OCI-LY7 (cell line): ENCODE measurements around the gene EIF4G1. TPM values are rescaled to one million over a fixed set of nuclear protein-coding genes. Genes with fewer than 3 reads are reported as not detected.

Source experiments
- BruUV-seq: library from RNA; stranded (reverse); fragments of 400-500 nt; replicated peaks from 2 replicates; lab custom pipeline; 2021; lab: Mats Ljungman, UMichigan
- CTCF ChIA-PET: fragments of 300-600 bp; sonication (Branson Sonifier 250); formaldehyde crosslinking; loops from one replicate; lab custom pipeline; 2022; ENCODE audit warnings: antibody characterized with exemption; ENCODE audit not compliant: unreplicated experiment; lab: Charles Lee
- POLR2A ChIA-PET: fragments of 300-600 bp; sonication (Branson Sonifier 250); formaldehyde crosslinking; loops from one replicate; lab custom pipeline; 2022; ENCODE audit warnings: antibody characterized with exemption; lab: Charles Lee
- DNase-seq: peaks from one replicate; pipeline ENCODE4 v3.0.0-alpha.2; 2015; ENCODE audit warnings: low spot score
- H2AFZ ChIP-seq: fragments of 200-600 bp; sonication (generic), shearing (Covaris generic); 2 replicates; pipeline ENCODE4 v1.6.1; 2014; ENCODE audit warnings: mild to moderate bottlenecking, antibody characterized with exemption, low read length, moderate library complexity
- H3K27ac ChIP-seq: fragments of 200-600 bp; sonication (generic); 2 replicates; pipeline ENCODE4 v1.5.1; 2014; ENCODE audit warnings: mixed run types, low read depth, mild to moderate bottlenecking, moderate library complexity, low read length, inconsistent platforms; ENCODE audit not compliant: poor library complexity, severe bottlenecking
- H3K36me3 ChIP-seq: fragments of 200-600 bp; sonication (generic); 2 replicates; pipeline ENCODE4 v1.6.1; 2014; ENCODE audit warnings: mild to moderate bottlenecking, antibody characterized with exemption, low read length, moderate library complexity, mixed read lengths; ENCODE audit not compliant: insufficient read depth
- H3K4me1 ChIP-seq: fragments of 200-600 bp; sonication (generic); 2 replicates; pipeline ENCODE4 v1.5.1; 2014; ENCODE audit warnings: mild to moderate bottlenecking, low read length; ENCODE audit not compliant: insufficient read depth, poor library complexity, severe bottlenecking
- H3K4me2 ChIP-seq: fragments of 200-600 bp; sonication (generic); 2 replicates; pipeline ENCODE4 v1.6.1; 2014; ENCODE audit warnings: mild to moderate bottlenecking, low read length
- H3K4me3 ChIP-seq: fragments of 200-600 bp; sonication (generic); 2 replicates; pipeline ENCODE4 v1.5.1; 2014; ENCODE audit warnings: mild to moderate bottlenecking, low read depth, low read length; ENCODE audit not compliant: poor library complexity, severe bottlenecking
- H3K79me2 ChIP-seq: fragments of 200-600 bp; sonication (generic); 2 replicates; pipeline ENCODE4 v1.6.1; 2016; ENCODE audit warnings: low read depth, mild to moderate bottlenecking, low read length, moderate library complexity, mixed read lengths; ENCODE audit not compliant: insufficient read depth
- H3K9me2 ChIP-seq: fragments of 200-600 bp; sonication (generic); 2 replicates; pipeline ENCODE4 v1.6.1; 2016; ENCODE audit warnings: mild to moderate bottlenecking, low read length, mixed read lengths; ENCODE audit not compliant: insufficient read depth
- H3K9me3 ChIP-seq: fragments of 200-600 bp; sonication (generic); 2 replicates; pipeline ENCODE4 v1.6.1; 2014; ENCODE audit warnings: mild to moderate bottlenecking, mixed run types, low read length, mixed read lengths
- H4K20me1 ChIP-seq: fragments of 200-600 bp; sonication (generic); 2 replicates; pipeline ENCODE4 v1.6.1; 2014; ENCODE audit warnings: mild to moderate bottlenecking, antibody characterized with exemption, low read length, moderate library complexity, mixed read lengths; ENCODE audit not compliant: insufficient read depth
- EZH2phosphoT487 ChIP-seq: fragments of 200-600 bp; sonication (generic); IDR thresholded peaks from 2 replicates; pipeline ENCODE4 v1.6.1; 2018; ENCODE audit warnings: low read depth, borderline replicate concordance, mild to moderate bottlenecking, mixed run types, antibody characterized with exemption, low read length, moderate library complexity, mixed read lengths
- intact Hi-C: fragments of 100-400 bp; cut with micrococcal nuclease; formaldehyde crosslinking; loops from one replicate; pipeline ENCODE4 v1.10.0; 2022; ENCODE audit not compliant: unreplicated experiment
- total RNA-seq, 2 experiments: library from RNA; depleted of rRNA in 1 of 2; stranded (reverse); fragments of >200 nt in 1 of 2; shearing (Covaris generic) in 1 of 2; gene quantifications; 2 replicates each; pipeline ENCODE4 v1.2.3, GENCODE V29; 2014 to 2022
- TF ChIP-seq, protein P1 (sequence below): fragments of 200-600 bp; sonication (generic); conservative IDR thresholded peaks from 2 replicates; pipeline ENCODE4 v1.5.1; 2014; ENCODE audit warnings: mild to moderate bottlenecking, antibody characterized with exemption, low read length, moderate library complexity, mixed read lengths

The EIF4G1 gene
- total RNA-seq, 2 experiments from 2014 or later: 245 to 412 TPM

DNA sequence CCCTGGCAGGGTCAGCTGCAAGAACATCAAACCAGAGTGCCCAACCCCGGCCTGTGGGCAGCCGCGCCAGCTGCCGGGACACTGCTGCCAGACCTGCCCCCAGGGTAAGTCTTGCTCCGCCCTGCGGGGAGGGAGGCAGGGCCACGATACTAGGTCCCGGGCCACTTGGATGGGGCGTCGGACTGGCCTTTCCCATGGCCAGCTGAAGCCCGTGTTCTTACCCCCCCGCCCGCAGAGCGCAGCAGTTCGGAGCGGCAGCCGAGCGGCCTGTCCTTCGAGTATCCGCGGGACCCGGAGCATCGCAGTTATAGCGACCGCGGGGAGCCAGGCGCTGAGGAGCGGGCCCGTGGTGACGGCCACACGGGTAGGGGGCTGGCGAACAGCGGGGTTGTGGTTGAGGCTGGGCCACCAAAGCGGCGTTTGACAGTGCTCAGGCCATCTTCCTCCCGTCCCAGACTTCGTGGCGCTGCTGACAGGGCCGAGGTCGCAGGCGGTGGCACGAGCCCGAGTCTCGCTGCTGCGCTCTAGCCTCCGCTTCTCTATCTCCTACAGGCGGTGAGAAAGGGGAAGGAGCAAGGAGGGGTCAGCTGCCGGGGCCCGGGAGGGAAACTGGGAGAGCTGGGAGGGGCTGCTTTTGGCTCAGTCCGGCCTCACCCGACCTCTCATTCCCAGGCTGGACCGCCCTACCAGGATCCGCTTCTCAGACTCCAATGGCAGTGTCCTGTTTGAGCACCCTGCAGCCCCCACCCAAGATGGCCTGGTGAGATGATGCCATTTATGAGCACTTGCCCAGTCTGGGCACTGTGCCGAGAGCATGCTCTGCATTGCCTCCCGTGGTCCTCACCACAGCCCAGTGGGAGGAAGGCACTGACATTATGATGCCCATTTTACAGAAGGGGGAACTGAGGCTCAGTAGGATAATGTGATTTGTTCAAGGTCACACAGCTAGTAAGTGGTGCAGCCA is 67.1 kb downstream of the EIF4G1 start:
- Histone ChIP-seq H3K27ac (no peak overlapping the region), H3K9me2 (no peaks in the 10 kb centered on the region), H3K9me3 (no peaks in the 10 kb centered on the region), H3K4me2 (no peak overlapping the region), H3K36me3 (no peaks in the 10 kb centered on the region), H4K20me1 (no peaks in the 10 kb centered on the region), H2AFZ (no peak overlapping the region), H3K4me3 (no peak overlapping the region), H3K79me2 (no peaks in the 10 kb centered on the region), H3K4me1 (peaks cover 9% of the 10 kb centered on the region)
- intact Hi-C loops: no loop called here
- BruUV-seq: no TSS peak
- DNase-seq: no peak
- ChIA-PET CTCF (no interaction called here), POLR2A (no interaction called here)
- no peak for TF ChIP-seq EZH2phosphoT487
- TF ChIP-seq, protein P1, sequence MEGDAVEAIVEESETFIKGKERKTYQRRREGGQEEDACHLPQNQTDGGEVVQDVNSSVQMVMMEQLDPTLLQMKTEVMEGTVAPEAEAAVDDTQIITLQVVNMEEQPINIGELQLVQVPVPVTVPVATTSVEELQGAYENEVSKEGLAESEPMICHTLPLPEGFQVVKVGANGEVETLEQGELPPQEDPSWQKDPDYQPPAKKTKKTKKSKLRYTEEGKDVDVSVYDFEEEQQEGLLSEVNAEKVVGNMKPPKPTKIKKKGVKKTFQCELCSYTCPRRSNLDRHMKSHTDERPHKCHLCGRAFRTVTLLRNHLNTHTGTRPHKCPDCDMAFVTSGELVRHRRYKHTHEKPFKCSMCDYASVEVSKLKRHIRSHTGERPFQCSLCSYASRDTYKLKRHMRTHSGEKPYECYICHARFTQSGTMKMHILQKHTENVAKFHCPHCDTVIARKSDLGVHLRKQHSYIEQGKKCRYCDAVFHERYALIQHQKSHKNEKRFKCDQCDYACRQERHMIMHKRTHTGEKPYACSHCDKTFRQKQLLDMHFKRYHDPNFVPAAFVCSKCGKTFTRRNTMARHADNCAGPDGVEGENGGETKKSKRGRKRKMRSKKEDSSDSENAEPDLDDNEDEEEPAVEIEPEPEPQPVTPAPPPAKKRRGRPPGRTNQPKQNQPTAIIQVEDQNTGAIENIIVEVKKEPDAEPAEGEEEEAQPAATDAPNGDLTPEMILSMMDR: no peak

DNA sequence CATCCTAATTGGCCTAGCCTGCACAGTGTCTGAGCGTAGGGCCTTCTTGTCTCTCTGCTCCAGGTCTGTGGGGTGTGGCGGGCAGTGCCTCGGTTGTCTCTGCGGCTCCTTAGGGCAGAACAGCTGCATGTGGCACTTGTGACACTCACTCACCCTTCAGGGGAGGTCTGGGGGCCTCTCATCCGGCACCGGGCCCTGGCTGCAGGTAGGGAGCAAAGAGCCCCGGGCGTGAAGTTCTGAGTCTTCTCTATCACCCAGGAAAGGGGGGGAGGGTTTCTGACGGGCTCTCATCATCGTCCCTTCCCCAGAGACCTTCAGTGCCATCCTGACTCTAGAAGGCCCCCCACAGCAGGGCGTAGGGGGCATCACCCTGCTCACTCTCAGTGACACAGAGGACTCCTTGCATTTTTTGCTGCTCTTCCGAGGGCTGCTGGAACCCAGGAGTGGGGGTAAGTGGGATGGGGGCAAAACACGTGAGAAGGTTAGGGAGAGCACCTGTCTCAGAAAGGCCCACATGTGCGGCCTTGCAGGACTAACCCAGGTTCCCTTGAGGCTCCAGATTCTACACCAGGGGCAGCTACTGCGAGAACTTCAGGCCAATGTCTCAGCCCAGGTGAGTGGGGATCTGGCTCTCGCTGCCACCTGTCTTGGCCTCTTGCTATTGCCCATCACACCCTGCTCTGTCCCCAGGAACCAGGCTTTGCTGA is 68.1 kb downstream of the EIF4G1 start:
- peaks cover 4% of the 10 kb centered on the region for H3K4me1 ChIP-seq
- intact Hi-C loops: no loop called here
- no peak for DNase-seq
- H3K9me2 ChIP-seq: no peaks in the 10 kb centered on the region
- H3K4me3 ChIP-seq: no peak overlapping the region
- H3K9me3 ChIP-seq: no peaks in the 10 kb centered on the region
- H3K4me2 ChIP-seq: no peak overlapping the region
- H4K20me1 ChIP-seq: no peaks in the 10 kb centered on the region
- no peak for TF ChIP-seq EZH2phosphoT487
- TF ChIP-seq, protein P1: no peak
- H3K36me3 ChIP-seq: no peaks in the 10 kb centered on the region
- no peaks in the 10 kb centered on the region for H3K79me2 ChIP-seq
- POLR2A ChIA-PET: no interaction called here
- no TSS peak for BruUV-seq
- H2AFZ ChIP-seq: no peak overlapping the region
- CTCF ChIA-PET: no interaction called here
- H3K27ac ChIP-seq: no peak overlapping the region
